Upper lobe of left lung (tissue), 4 donors: ENCODE results near the gene TJAP1.

Experiments
- EP300 ChIP-seq, 4 donors: sonication (generic); formaldehyde crosslinking; IDR thresholded peaks; one replicate each; pipeline ENCODE4 v1.5.1; 2017; ENCODE audit warnings: antibody characterized with exemption in 4 of 4, control low read depth in 2 of 4
- POLR2AphosphoS5 ChIP-seq, 2 donors: sonication (generic); formaldehyde crosslinking; IDR thresholded peaks; one replicate each; pipeline ENCODE4 v1.5.1; 2017; ENCODE audit warnings: antibody characterized with exemption in 2 of 2

DNA sequence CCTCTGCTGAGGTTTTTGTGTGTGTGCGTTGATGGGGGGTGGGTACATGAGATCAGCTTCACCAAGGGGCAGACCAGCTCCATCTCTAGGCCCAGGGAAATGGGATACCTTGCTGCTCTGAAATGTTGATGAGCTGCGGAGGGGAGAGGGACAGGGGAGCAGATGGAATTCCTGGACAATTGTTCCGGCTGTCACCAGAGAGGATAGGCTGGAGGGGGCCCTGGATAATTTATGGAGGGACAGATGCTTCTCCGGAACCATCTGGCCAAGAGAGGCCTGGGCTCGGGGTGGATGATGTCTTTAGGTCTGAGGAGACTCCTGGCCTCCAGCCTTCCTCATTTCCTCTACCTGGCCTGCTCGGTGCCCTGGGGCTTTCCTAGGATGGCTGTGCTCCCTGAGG lies 1.9 kb upstream of the TJAP1 start:
- TF ChIP-seq POLR2AphosphoS5 (IDR thresholded peaks at IDR 0.05) (no peak), EP300 (IDR thresholded peaks at IDR 0.05) (no peak)
